Thyroid gland (tissue), 4 donors: Measurements from ENCODE around the gene RUVBL1. TPM values are rescaled to one million over a fixed set of nuclear protein-coding genes. Genes with fewer than 3 reads are reported as not detected.

ENCODE experiments used
- DNase-seq, 2 donors: peaks; one replicate each; pipeline ENCODE4 v3.0.0-alpha.2; 2019
- H3K27ac ChIP-seq, 3 donors: fragments of 200-600 bp; sonication (generic); 1 replicate in 2 of 3; 2 replicates in 1 of 3; pipeline ENCODE4 v1.5.1; 2016 to 2019; ENCODE audit warnings: mild to moderate bottlenecking in 1 of 3, moderate library complexity in 1 of 3
- H3K27me3 ChIP-seq: fragments of 200-600 bp; sonication (generic); one replicate; pipeline ENCODE4 v1.5.1; 2019
- H3K36me3 ChIP-seq, 2 donors: fragments of 200-600 bp; sonication (generic); one replicate each; pipeline ENCODE4 v1.5.1; 2016 to 2019
- H3K4me1 ChIP-seq, 2 donors: fragments of 200-600 bp; sonication (generic); one replicate each; pipeline ENCODE4 v1.5.1; 2017 to 2019
- H3K4me3 ChIP-seq, 3 donors: fragments of 200-600 bp; sonication (generic); replicated peaks in 1 of 3; 1 replicate in 2 of 3; 2 replicates in 1 of 3; pipeline ENCODE4 v1.5.1; 2016; ENCODE audit warnings: mild to moderate bottlenecking in 1 of 3
- H3K9me3 ChIP-seq: fragments of 200-600 bp; sonication (generic); one replicate; pipeline ENCODE4 v1.5.1; 2017
- CTCF ChIP-seq, 6 experiments: fragments of 200-600 bp in 3 of 6; fragments of 450-650 bp in 3 of 6; sonication (generic) in 3 of 6; IDR thresholded peaks; one replicate each; pipeline ENCODE4 v1.5.1; 2016 to 2019; ENCODE audit warnings: antibody characterized with exemption in 6 of 6, mild to moderate bottlenecking in 2 of 6, inconsistent platforms in 1 of 6, moderate library complexity in 1 of 6
- POLR2A ChIP-seq, 2 donors: fragments of 450-650 bp; IDR thresholded peaks; one replicate each; pipeline ENCODE4 v1.6.1; 2017; ENCODE audit warnings: antibody characterized with exemption in 2 of 2, mild to moderate bottlenecking in 2 of 2, moderate library complexity in 1 of 2
- WGBS, 2 donors: methylation state at CpG; one replicate each; pipeline ENCODE4 v1.1.5; 2017; 5-methylcytosine and 5-hydroxymethylcytosine counted together
- intact Hi-C: fragments of 100-400 bp; cut with DNase I; formaldehyde crosslinking; loops from one replicate; pipeline ENCODE4 v1.15.1; 2023
- total RNA-seq, 4 donors: library from RNA; depleted of rRNA; stranded (reverse); fragments of >200 nt; gene quantifications; one replicate each; pipeline ENCODE4 v1.2.3, GENCODE V29; 2016

Gene RUVBL1
- total RNA-seq, 4 donors from 2014 or later, result 23.4 to 44.1 (median 29.6) TPM

GRCh38 chr3:128067489-128067888, 56.1 kb downstream of the RUVBL1 start:
- DNase-seq, result no peak
- TF ChIP-seq CTCF (IDR thresholded peaks at IDR 0.05), result no peak
- TF ChIP-seq POLR2A (IDR thresholded peaks at IDR 0.05), result no peak
- H3K36me3 ChIP-seq, result peaks cover 83 to 92% of the 10 kb centered on the region in 2 donors
- no peak overlapping the region for H3K4me3 ChIP-seq
- 84 to 88% methylated on average over 7 of the region's 7 CpGs for WGBS, 2 donors
- intact Hi-C loops, result no loop called here
- H3K4me1 ChIP-seq, result no peaks in the 10 kb centered on the region
- no peak overlapping the region for H3K27ac ChIP-seq
- H3K9me3 ChIP-seq, result no peaks in the 10 kb centered on the region
- no peaks in the 10 kb centered on the region for H3K27me3 ChIP-seq

- Histone ChIP-seq H3K4me3 (no peak overlapping the region), H3K27ac (no peak overlapping the region), H3K4me1 (no peaks in the 10 kb centered on the region), H3K27me3 (no peaks in the 10 kb centered on the region), H3K36me3 (peaks cover 88 to 98% of the 10 kb centered on the region in 2 donors), H3K9me3 (no peaks in the 10 kb centered on the region)
- TF ChIP-seq CTCF (IDR thresholded peaks at IDR 0.05) (no peak), POLR2A (IDR thresholded peaks at IDR 0.05) (no peak)
- intact Hi-C loops, result no loop called here
- 93 to 96% methylated on average over 9 of the region's 9 CpGs for WGBS, 2 donors
- no peak for DNase-seq
Observed at GRCh38 chr3:128066676-128067075, 56.9 kb downstream of the RUVBL1 start.

- Histone ChIP-seq H3K36me3 (peaks cover 93 to 98% of the 10 kb centered on the region in 2 donors), H3K27me3 (no peaks in the 10 kb centered on the region), H3K4me1 (no peaks in the 10 kb centered on the region), H3K9me3 (no peaks in the 10 kb centered on the region), H3K27ac (no peak overlapping the region), H3K4me3 (no peak overlapping the region)
- no peak for DNase-seq
- 79 to 93% methylated on average over 4 of the region's 4 CpGs for WGBS, 2 donors
- TF ChIP-seq POLR2A (IDR thresholded peaks at IDR 0.05), result no peak
- no peak for TF ChIP-seq CTCF (IDR thresholded peaks at IDR 0.05)
- intact Hi-C loops, result no loop called here
Observed at GRCh38 chr3:128066114-128066513, 57.5 kb downstream of the RUVBL1 start.

- H3K27me3 ChIP-seq, result no peaks in the 10 kb centered on the region
- H3K4me1 ChIP-seq, result no peaks in the 10 kb centered on the region
- 93 to 97% methylated on average over 6 of the region's 6 CpGs for WGBS, 2 donors
- no peak overlapping the region for H3K27ac ChIP-seq
- H3K9me3 ChIP-seq, result no peaks in the 10 kb centered on the region
- intact Hi-C loops, result no loop called here
- no peak for DNase-seq
- no peak for TF ChIP-seq POLR2A (IDR thresholded peaks at IDR 0.05)
- TF ChIP-seq CTCF (IDR thresholded peaks at IDR 0.05), result no peak
- peaks cover 94 to 98% of the 10 kb centered on the region in 2 donors for H3K36me3 ChIP-seq
- H3K4me3 ChIP-seq, result no peak overlapping the region
Observed at GRCh38 chr3:128064962-128065361, 58.6 kb downstream of the RUVBL1 start.

GRCh38 chr3:128063865-128064264, 59.7 kb downstream of the RUVBL1 start:
- Histone ChIP-seq H3K27me3 (no peaks in the 10 kb centered on the region), H3K4me1 (no peaks in the 10 kb centered on the region), H3K36me3 (peaks cover 95 to 98% of the 10 kb centered on the region in 2 donors), H3K4me3 (no peak overlapping the region), H3K9me3 (no peaks in the 10 kb centered on the region), H3K27ac (no peak overlapping the region)
- intact Hi-C loops, result no loop called here
- TF ChIP-seq CTCF (IDR thresholded peaks at IDR 0.05) (no peak), POLR2A (IDR thresholded peaks at IDR 0.05) (no peak)
- DNase-seq, result no peak
- 90 to 99% methylated on average over 2 of the region's 2 CpGs for WGBS, 2 donors
